ENCODE measurements around the gene SLC20A1. TPM values are rescaled to one million over a fixed set of nuclear protein-coding genes. Genes with fewer than 3 reads are reported as not detected.
A peak's percentile ranks its signal among the peaks of the same experiment; 100 is the strongest.

SLC20A1 gene
- total and polyA plus RNA-seq, 2 experiments from 2014 or later: 135 to 191 TPM

GRCh38 chr2:112643488-112643887, 2.3 kb upstream of the SLC20A1 start:
- TF ChIP-seq EZH2phosphoT487 (IDR thresholded peaks at IDR 0.05; ENCODE audit: insufficient read depth, low read depth): no peak
- TF ChIP-seq EZH2 (IDR thresholded peaks at IDR 0.05; ENCODE audit: insufficient read depth, poor library complexity, severe bottlenecking): no peak
- H2AFZ ChIP-seq: no peak overlapping the region
- H3F3A ChIP-seq (ENCODE audit: insufficient read depth): peaks cover 71% of the 10 kb centered on the region
- peaks cover 66% of the 10 kb centered on the region for H3K4me1 ChIP-seq (ENCODE audit: insufficient read depth)
- H3K27ac ChIP-seq: 0 out of 2 replicates have a peak overlapping the region, but pooled peaks have one; percentile 20
- peaks cover 11% of the 10 kb centered on the region; the same call in 1 of the 2 replicates for H4K20me1 ChIP-seq (ENCODE audit: insufficient read depth)
- no peak overlapping the region for H3K9ac ChIP-seq
- H3K4me3 ChIP-seq: no peak overlapping the region
- H3K36me3 ChIP-seq (ENCODE audit: low read depth): peaks cover 19% of the 10 kb centered on the region
- H3K9me3 ChIP-seq (ENCODE audit: low read depth): no peaks in the 10 kb centered on the region
- H3K9me2 ChIP-seq (ENCODE audit: insufficient read depth): no peaks in the 10 kb centered on the region
- 81 to 92% methylated on average over 3 of the region's 3 CpGs for WGBS, 2 experiments (ENCODE audit: low coverage in 1 of 2, low lambda C conversion rate in 2 of 2, missing lambda C conversion rate in 2 of 2)
- in situ Hi-C loops (cut with MboI): no loop called here
- H3K4me2 ChIP-seq (ENCODE audit: unreplicated experiment): no peak overlapping the region
- no peak for DNase-seq
- H3K79me2 ChIP-seq (ENCODE audit: insufficient read depth): peaks cover 39% of the 10 kb centered on the region
- no peaks in the 10 kb centered on the region for H3K27me3 ChIP-seq (replicated peaks; ENCODE audit: insufficient read depth)

- Histone ChIP-seq H3K4me1 (ENCODE audit: insufficient read depth) (peaks cover 71% of the 10 kb centered on the region), H3K9ac (peak overlapping the region; percentile 95), H3K9me3 (ENCODE audit: low read depth) (no peaks in the 10 kb centered on the region), H3K36me3 (ENCODE audit: low read depth) (peaks cover 27% of the 10 kb centered on the region), H3K27me3 (replicated peaks; ENCODE audit: insufficient read depth) (no peaks in the 10 kb centered on the region), H2AFZ (peak overlapping the region; percentile 58), H3K4me3 (peak overlapping the region; percentile 96), H3K9me2 (ENCODE audit: insufficient read depth) (no peaks in the 10 kb centered on the region), H3K27ac (peak overlapping the region; percentile 94), H3F3A (ENCODE audit: insufficient read depth) (peaks cover 79% of the 10 kb centered on the region), H3K79me2 (ENCODE audit: insufficient read depth) (peaks cover 48% of the 10 kb centered on the region), H4K20me1 (ENCODE audit: insufficient read depth) (peaks cover 15% of the 10 kb centered on the region; the same call in 1 of the 2 replicates), H3K4me2 (ENCODE audit: unreplicated experiment) (peak overlapping the region; percentile 95)
- in situ Hi-C loops (cut with MboI): no loop called here
- DNase-seq: no peak
- WGBS, 2 experiments (ENCODE audit: low coverage in 1 of 2, low lambda C conversion rate in 2 of 2, missing lambda C conversion rate in 2 of 2): 61 to 68% methylated on average over 11 of the region's 11 CpGs
- TF ChIP-seq EZH2phosphoT487 (IDR thresholded peaks at IDR 0.05; ENCODE audit: insufficient read depth, low read depth) (no peak), EZH2 (IDR thresholded peaks at IDR 0.05; ENCODE audit: insufficient read depth, poor library complexity, severe bottlenecking) (no peak)
Observed at GRCh38 chr2:112644155-112644932, 1.4 kb upstream of the SLC20A1 start.

GRCh38 chr2:112644933-112645309, 818 bp upstream of the SLC20A1 start:
- Histone ChIP-seq H3K9me3 (ENCODE audit: low read depth) (no peaks in the 10 kb centered on the region), H3K79me2 (ENCODE audit: insufficient read depth) (peaks cover 54% of the 10 kb centered on the region), H3F3A (ENCODE audit: insufficient read depth) (peaks cover 79% of the 10 kb centered on the region), H3K36me3 (ENCODE audit: low read depth) (peaks cover 33% of the 10 kb centered on the region), H2AFZ (peak overlapping the region; percentile 58), H3K27ac (peak overlapping the region; percentile 94), H3K4me1 (ENCODE audit: insufficient read depth) (peaks cover 71% of the 10 kb centered on the region), H4K20me1 (ENCODE audit: insufficient read depth) (peaks cover 15% of the 10 kb centered on the region; the same call in 1 of the 2 replicates), H3K27me3 (replicated peaks; ENCODE audit: insufficient read depth) (no peaks in the 10 kb centered on the region), H3K9ac (peak overlapping the region; percentile 95), H3K4me3 (peak overlapping the region; percentile 96), H3K9me2 (ENCODE audit: insufficient read depth) (no peaks in the 10 kb centered on the region), H3K4me2 (ENCODE audit: unreplicated experiment) (peak overlapping the region; percentile 95)
- TF ChIP-seq EZH2 (IDR thresholded peaks at IDR 0.05; ENCODE audit: insufficient read depth, poor library complexity, severe bottlenecking) (no peak), EZH2phosphoT487 (IDR thresholded peaks at IDR 0.05; ENCODE audit: insufficient read depth, low read depth) (no peak)
- DNase-seq: no peak
- in situ Hi-C loops (cut with MboI): no loop called here
- WGBS, 2 experiments (ENCODE audit: low coverage in 1 of 2, low lambda C conversion rate in 2 of 2, missing lambda C conversion rate in 2 of 2): 17 to 19% methylated on average over 11 of the region's 11 CpGs

- Histone ChIP-seq H3F3A (ENCODE audit: insufficient read depth) (peaks cover 80% of the 10 kb centered on the region), H3K79me2 (ENCODE audit: insufficient read depth) (peaks cover 66% of the 10 kb centered on the region), H3K9me2 (ENCODE audit: insufficient read depth) (no peaks in the 10 kb centered on the region), H3K9me3 (ENCODE audit: low read depth) (no peaks in the 10 kb centered on the region), H3K9ac (peak overlapping the region; percentile 95), H3K27me3 (replicated peaks; ENCODE audit: insufficient read depth) (no peaks in the 10 kb centered on the region), H3K36me3 (ENCODE audit: low read depth) (peaks cover 44% of the 10 kb centered on the region), H3K4me2 (ENCODE audit: unreplicated experiment) (peak overlapping the region; percentile 94), H3K27ac (peak overlapping the region; percentile 94), H3K4me1 (ENCODE audit: insufficient read depth) (peaks cover 64% of the 10 kb centered on the region), H2AFZ (peak overlapping the region; percentile 48; the same call in 1 of the 2 replicates), H3K4me3 (peak overlapping the region; percentile 96), H4K20me1 (ENCODE audit: insufficient read depth) (peaks cover 15% of the 10 kb centered on the region; the same call in 1 of the 2 replicates)
- in situ Hi-C loops (cut with MboI): no loop called here
- TF ChIP-seq EZH2phosphoT487 (IDR thresholded peaks at IDR 0.05; ENCODE audit: insufficient read depth, low read depth) (no peak), EZH2 (IDR thresholded peaks at IDR 0.05; ENCODE audit: insufficient read depth, poor library complexity, severe bottlenecking) (no peak)
- WGBS, 2 experiments (ENCODE audit: low coverage in 1 of 2, low lambda C conversion rate in 2 of 2, missing lambda C conversion rate in 2 of 2): 1 to 2% methylated on average over 44 to 69 of the region's 69 CpGs
- DNase-seq: peak; percentile 64
Observed at GRCh38 chr2:112646102-112646719, 472 bp downstream of the SLC20A1 start.

Measured in GM23248 (cell line).